ENCODE measurements around the gene MESP2. TPM values are rescaled to one million over a fixed set of nuclear protein-coding genes. Genes with fewer than 3 reads are reported as not detected.

Gene MESP2
- total and polyA plus RNA-seq, 9 of the 15 experiments (the other 6 are each of a cell fraction or from before 2014, with no cell fraction given) = 0.08 to 0.82 (median 0.37) TPM

- POLR2A ChIA-PET = interaction anchor here (0.7 to 1.6 kb wide), 3 partner anchors 12 to 75 kb away, joined by 3 to 5 read pairs (median 4); no protein-coding TSS in a partner anchor
- Histone ChIP-seq H3K36me3 (ENCODE audit: control insufficient read depth, insufficient read depth, low read length) (no peaks in the 10 kb centered on the region), H3K9ac (ENCODE audit: insufficient read depth in 1 of 2, low read depth in 2 of 2, low read length in 2 of 2) (peak overlapping the region in 1 of 2 experiments; percentile 45; a peak in 2 of 4 replicates), H3K27me3 (ENCODE audit: control insufficient read depth in 2 of 2, insufficient read depth in 2 of 2, low read length in 2 of 2) (peaks cover 0 to 7% of the 10 kb centered on the region in 2 experiments; a peak in 1 of 5 replicates), H3K9me3 (replicated peaks; ENCODE audit: control insufficient read depth, insufficient read depth, low read depth, low read length) (no peaks in the 10 kb centered on the region), H3K4me3 (no peak overlapping the region), H3K79me2 (ENCODE audit: control insufficient read depth, insufficient read depth, low read length) (no peaks in the 10 kb centered on the region), H3K9me1 (ENCODE audit: control insufficient read depth, insufficient read depth, low read length) (no peaks in the 10 kb centered on the region), H3K4me1 (replicated peaks in 1 of 2; ENCODE audit: control insufficient read depth in 2 of 2, insufficient read depth in 2 of 2, low read length in 2 of 2) (peaks cover 0 to 26% of the 10 kb centered on the region in 2 experiments; a peak in 3 of 5 replicates), H3K4me2 (ENCODE audit: insufficient read depth, low read length) (no peak overlapping the region), H4K20me1 (replicated peaks; ENCODE audit: control insufficient read depth, insufficient read depth, low read length) (peaks cover 2% of the 10 kb centered on the region; the same call in 1 of the 2 replicates), H3K27ac (ENCODE audit: extremely low read depth, low read depth, low read length) (no peak overlapping the region), H2AFZ (ENCODE audit: low read depth, low read length) (no peak overlapping the region)
- no peak for TF ChIP-seq ZNF263 (CRISPR knock-in tag; IDR thresholded peaks at IDR 0.05; ENCODE audit: borderline replicate concordance)
- no peak for TF ChIP-seq MAZ (CRISPR knock-in tag; conservative IDR thresholded peaks at IDR 0.05 in 1 of 2, IDR thresholded peaks at IDR 0.05 in 1 of 2)
- ATAC-seq = no peak
- intact Hi-C loops (cut with micrococcal nuclease) = no loop called here
- WGBS (ENCODE audit: insufficient coverage, low coverage, missing lambda C conversion rate) = 47% methylated on average over 19 of the region's 20 CpGs
- in situ Hi-C loops (cut with MboI) = no loop called here
- CTCF ChIA-PET (ENCODE audit: low intra/inter-chr PET ratio) = no interaction called here
- DNase-seq (ENCODE audit: extremely low read depth in 1 of 4, low spot score in 3 of 4) = no peak
- no peak for FAIRE-seq
- BruUV-seq (replicated peaks) = no TSS peak
Observed at GRCh38 chr15:89799011-89799911, 23.1 kb downstream of the MESP2 start.
